ENCODE results near the gene UBAP2L.
"Not testable (repeated sequence)": the region's sequence is repeated elsewhere in the genome, so short reads cannot be mapped to it uniquely, and the experiment has no call there.

UBAP2L gene

GRCh38 chr1:154312229-154313065 lies 91.7 kb downstream of the UBAP2L start:
- DNase-seq: not testable (repeated sequence)

- no peak for DNase-seq
Measured at GRCh38 chr1:154313066-154313356, 92.3 kb downstream of the UBAP2L start.

- not testable (repeated sequence) for DNase-seq
Measured at GRCh38 chr1:154314226-154314625, 93.5 kb downstream of the UBAP2L start.

GRCh38 chr1:154316704-154317103 lies 95.9 kb downstream of the UBAP2L start:
- no peak for DNase-seq

GRCh38 chr1:154318386-154318785 lies 97.6 kb downstream of the UBAP2L start:
- DNase-seq: no peak
